Measurements from ENCODE around the gene UNKL. TPM values are rescaled to one million over a fixed set of nuclear protein-coding genes. Genes with fewer than 3 reads are reported as not detected.

Gene UNKL
- total RNA-seq, 1 donor from 2014 or later: 19.9 TPM

DNA sequence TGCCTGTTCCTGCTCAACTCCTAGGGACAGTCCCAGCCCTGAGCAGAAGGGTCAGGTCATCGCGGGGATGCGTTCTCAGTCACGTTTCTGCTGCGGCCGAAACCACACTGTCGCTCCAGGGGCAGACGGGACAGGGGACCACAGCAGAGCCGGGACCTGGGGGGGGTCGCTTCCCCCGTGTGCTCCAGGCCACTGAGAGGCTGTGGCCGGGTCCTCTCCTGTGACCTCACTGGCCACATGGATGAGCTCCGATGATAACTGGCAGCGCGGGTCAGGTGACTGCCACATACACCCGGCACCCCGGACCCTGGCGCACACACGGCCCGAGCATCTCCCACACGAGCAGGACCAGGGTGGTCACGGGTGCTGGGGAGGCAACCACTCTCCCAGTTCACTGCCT, 50.0 kb downstream of the UNKL start:
- TF ChIP-seq, protein P1, sequence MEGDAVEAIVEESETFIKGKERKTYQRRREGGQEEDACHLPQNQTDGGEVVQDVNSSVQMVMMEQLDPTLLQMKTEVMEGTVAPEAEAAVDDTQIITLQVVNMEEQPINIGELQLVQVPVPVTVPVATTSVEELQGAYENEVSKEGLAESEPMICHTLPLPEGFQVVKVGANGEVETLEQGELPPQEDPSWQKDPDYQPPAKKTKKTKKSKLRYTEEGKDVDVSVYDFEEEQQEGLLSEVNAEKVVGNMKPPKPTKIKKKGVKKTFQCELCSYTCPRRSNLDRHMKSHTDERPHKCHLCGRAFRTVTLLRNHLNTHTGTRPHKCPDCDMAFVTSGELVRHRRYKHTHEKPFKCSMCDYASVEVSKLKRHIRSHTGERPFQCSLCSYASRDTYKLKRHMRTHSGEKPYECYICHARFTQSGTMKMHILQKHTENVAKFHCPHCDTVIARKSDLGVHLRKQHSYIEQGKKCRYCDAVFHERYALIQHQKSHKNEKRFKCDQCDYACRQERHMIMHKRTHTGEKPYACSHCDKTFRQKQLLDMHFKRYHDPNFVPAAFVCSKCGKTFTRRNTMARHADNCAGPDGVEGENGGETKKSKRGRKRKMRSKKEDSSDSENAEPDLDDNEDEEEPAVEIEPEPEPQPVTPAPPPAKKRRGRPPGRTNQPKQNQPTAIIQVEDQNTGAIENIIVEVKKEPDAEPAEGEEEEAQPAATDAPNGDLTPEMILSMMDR (IDR thresholded peaks at IDR 0.05): no peak
- Histone ChIP-seq H3K9me3 (no peaks in the 10 kb centered on the region), H3K27ac (no peak overlapping the region), H3K4me1 (no peaks in the 10 kb centered on the region), H3K27me3 (no peaks in the 10 kb centered on the region), H3K36me3 (peaks cover 68% of the 10 kb centered on the region), H3K4me3 (no peak overlapping the region)
- DNase-seq (no peak), ATAC-seq (no peak)
- intact Hi-C loops (cut with DNase I): no loop called here

DNA sequence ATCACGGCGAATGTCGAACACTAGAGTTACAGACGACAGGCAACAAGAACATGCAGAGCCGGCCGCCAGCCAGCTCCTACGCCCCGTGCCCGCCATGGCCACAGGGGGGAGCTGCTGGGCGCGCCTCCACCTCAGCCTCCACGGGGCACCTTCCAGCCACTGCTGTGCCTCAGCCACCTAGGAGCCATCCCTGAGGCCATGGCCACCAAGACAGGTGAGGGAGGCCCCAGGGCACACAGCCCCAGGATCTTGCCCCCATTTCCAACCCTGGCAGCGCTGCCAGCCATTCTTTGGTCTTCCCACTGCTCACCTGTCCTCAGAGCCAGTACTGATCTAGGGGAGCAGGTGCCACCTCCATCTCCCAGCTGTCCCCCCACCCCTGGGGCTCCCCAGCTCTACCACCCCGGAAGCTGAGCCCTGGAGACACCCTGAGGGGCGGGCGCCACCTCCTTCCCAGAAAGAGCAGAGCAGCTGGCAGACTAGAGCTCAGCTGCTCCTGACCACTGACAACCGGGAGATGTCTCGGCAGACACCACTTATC, 50.9 kb downstream of the UNKL start:
- peaks cover 69% of the 10 kb centered on the region for H3K36me3 ChIP-seq
- H3K9me3 ChIP-seq: no peaks in the 10 kb centered on the region
- TF ChIP-seq, protein P1 (IDR thresholded peaks at IDR 0.05): peak; percentile 67
- DNase-seq: peak; percentile 77
- intact Hi-C loops (cut with DNase I): no loop called here
- no peak overlapping the region for H3K27ac ChIP-seq
- H3K4me1 ChIP-seq: no peaks in the 10 kb centered on the region
- no peaks in the 10 kb centered on the region for H3K27me3 ChIP-seq
- ATAC-seq: peak; percentile 89
- no peak overlapping the region for H3K4me3 ChIP-seq

DNA sequence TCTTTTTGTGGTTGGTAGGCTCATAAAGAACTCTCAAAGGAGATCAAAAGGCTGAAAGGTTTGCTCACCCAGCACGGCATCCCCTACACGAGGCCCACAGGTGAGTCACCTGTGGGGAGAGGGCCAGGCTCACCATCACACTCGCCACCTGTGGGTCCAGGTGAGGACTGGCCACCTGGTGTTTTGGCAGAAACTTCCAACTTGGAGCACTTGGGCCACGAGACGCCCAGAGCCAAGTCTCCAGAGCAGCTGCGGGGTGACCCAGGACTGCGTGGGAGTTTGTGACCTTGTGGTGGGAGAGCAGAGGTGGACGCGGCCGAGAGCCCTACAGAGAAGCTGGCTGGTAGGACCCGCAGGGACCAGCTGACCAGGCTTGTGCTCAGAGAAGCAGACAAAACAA, 51.7 kb downstream of the UNKL start:
- no peaks in the 10 kb centered on the region for H3K9me3 ChIP-seq
- no peak for DNase-seq
- no peaks in the 10 kb centered on the region for H3K4me1 ChIP-seq
- no peak overlapping the region for H3K27ac ChIP-seq
- H3K36me3 ChIP-seq: peaks cover 69% of the 10 kb centered on the region
- intact Hi-C loops (cut with DNase I): no loop called here
- no peaks in the 10 kb centered on the region for H3K27me3 ChIP-seq
- TF ChIP-seq, protein P1 (IDR thresholded peaks at IDR 0.05): no peak
- H3K4me3 ChIP-seq: no peak overlapping the region
- ATAC-seq: no peak

DNA sequence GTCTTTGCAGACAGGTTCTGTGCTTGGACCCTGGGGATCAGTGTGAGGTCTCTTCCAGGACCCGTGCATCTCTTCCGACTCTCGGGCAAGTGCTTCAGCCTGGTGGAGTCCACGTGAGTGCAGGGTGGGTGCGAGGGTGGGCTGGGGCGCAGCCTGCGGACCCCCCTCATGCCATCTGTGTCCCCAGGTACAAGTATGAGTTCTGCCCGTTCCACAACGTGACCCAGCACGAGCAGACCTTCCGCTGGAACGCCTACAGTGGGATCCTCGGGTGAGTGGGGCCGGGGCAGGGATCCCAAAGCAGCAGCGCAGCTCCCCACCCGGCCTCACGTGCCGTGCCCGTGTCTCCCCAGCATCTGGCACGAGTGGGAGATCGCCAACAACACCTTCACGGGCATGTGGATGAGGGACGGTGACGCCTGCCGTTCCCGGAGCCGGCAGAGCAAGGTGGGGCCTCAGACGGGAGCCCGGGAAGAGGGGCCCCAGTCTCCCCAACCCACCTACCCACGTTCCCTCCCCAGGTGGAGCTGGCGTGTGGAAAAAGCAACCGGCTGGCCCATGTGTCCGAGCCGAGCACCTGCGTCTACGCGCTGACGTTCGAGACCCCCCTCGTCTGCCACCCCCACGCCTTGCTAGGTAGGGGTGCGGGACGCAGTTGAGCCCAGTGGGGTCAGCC, 52.7 kb downstream of the UNKL start:
- TF ChIP-seq, protein P1 (IDR thresholded peaks at IDR 0.05): no peak
- Histone ChIP-seq H3K36me3 (peaks cover 69% of the 10 kb centered on the region), H3K9me3 (no peaks in the 10 kb centered on the region), H3K27me3 (no peaks in the 10 kb centered on the region), H3K4me1 (no peaks in the 10 kb centered on the region), H3K4me3 (no peak overlapping the region), H3K27ac (no peak overlapping the region)
- intact Hi-C loops (cut with DNase I): no loop called here
- ATAC-seq: no peak
- no peak for DNase-seq

DNA sequence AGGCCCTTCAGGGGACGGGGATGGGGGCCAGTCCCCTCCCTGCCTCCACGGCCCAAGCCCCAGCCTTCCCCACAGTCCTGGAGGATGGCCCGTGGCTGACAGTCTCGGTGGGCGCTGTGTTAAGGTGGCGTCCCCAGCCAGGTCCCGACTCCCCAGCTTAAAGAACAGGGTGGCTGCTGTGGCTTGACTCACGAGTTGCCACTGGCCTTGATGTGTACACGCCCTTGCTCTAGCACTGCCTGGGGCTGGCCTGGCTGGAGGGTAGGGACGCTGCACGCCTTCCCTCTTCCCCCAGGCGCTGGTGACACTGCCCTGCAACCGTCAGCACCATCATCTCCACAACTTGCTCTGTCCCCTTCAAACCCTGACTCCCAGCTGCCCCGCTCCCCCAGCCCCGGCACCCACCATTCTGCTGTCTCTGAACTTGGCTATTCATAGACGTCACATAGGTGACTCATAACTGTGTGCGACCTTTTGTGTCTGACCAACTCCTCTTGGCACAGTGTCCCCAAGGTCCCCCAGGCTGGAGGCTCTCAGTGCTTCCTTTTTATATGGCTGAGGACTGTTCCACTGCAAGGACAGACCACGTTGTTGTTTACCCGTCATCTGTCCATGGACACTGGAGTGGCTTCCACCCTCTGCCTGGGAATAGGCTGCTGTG, 56.5 kb downstream of the UNKL start:
- TF ChIP-seq, protein P1 (IDR thresholded peaks at IDR 0.05): no peak
- ATAC-seq (peak; percentile 12), DNase-seq (no peak)
- no peak overlapping the region for H3K27ac ChIP-seq
- H3K4me1 ChIP-seq: no peaks in the 10 kb centered on the region
- H3K27me3 ChIP-seq: no peaks in the 10 kb centered on the region
- H3K4me3 ChIP-seq: no peak overlapping the region
- intact Hi-C loops (cut with DNase I): no loop called here
- H3K36me3 ChIP-seq: peaks cover 34% of the 10 kb centered on the region
- no peaks in the 10 kb centered on the region for H3K9me3 ChIP-seq
